Measurements from ENCODE around the gene PRR15.

Gene PRR15

DNA sequence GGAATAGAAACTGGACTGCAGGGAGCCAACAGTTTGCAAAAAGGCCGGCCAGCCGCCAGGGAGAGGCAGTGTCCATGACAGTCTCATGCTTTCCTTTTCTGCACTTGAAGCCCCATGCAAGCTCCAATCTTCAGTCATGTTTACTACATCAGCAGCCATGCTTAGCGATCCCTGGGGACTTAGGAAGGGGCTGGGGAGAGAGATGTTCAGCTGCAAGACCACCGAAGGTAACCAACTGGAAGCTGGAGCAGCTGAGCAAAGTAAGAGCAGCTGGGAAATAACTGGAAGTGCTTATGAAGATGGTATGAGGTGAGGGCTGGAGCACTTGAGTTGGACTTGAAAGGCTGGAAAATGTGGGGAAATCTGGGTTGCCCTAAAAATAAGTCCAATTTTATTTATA is 37.0 kb downstream of the PRR15 start:
- FAIRE-seq (no peak), DNase-seq (ENCODE audit: insufficient read length, low spot score) (no peak)
- TF ChIP-seq, protein P1, sequence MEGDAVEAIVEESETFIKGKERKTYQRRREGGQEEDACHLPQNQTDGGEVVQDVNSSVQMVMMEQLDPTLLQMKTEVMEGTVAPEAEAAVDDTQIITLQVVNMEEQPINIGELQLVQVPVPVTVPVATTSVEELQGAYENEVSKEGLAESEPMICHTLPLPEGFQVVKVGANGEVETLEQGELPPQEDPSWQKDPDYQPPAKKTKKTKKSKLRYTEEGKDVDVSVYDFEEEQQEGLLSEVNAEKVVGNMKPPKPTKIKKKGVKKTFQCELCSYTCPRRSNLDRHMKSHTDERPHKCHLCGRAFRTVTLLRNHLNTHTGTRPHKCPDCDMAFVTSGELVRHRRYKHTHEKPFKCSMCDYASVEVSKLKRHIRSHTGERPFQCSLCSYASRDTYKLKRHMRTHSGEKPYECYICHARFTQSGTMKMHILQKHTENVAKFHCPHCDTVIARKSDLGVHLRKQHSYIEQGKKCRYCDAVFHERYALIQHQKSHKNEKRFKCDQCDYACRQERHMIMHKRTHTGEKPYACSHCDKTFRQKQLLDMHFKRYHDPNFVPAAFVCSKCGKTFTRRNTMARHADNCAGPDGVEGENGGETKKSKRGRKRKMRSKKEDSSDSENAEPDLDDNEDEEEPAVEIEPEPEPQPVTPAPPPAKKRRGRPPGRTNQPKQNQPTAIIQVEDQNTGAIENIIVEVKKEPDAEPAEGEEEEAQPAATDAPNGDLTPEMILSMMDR (IDR thresholded peaks at IDR 0.05; ENCODE audit: insufficient read depth, missing control alignments) = no peak

DNA sequence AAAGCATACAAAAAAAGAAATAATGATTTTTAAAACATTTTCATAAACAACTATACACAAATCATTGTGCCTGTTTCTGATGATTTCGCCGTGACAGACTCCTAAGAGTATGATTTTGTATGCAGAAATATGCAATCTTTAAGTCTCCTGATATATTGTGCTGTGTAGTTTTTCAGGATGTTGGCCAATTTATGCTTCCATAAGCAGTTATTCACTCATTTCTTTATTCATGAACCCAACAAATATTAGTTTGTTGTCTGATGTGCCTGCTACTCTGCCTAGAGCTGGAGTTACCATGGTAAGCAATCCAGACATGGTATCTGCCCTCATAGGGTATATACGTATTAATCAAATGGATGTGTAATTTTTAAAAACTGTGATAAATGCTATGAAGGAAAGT is 40.4 kb downstream of the PRR15 start:
- DNase-seq (ENCODE audit: insufficient read length, low spot score) = no peak
- FAIRE-seq = no peak
- TF ChIP-seq, protein P1 (IDR thresholded peaks at IDR 0.05; ENCODE audit: insufficient read depth, missing control alignments) = no peak

DNA sequence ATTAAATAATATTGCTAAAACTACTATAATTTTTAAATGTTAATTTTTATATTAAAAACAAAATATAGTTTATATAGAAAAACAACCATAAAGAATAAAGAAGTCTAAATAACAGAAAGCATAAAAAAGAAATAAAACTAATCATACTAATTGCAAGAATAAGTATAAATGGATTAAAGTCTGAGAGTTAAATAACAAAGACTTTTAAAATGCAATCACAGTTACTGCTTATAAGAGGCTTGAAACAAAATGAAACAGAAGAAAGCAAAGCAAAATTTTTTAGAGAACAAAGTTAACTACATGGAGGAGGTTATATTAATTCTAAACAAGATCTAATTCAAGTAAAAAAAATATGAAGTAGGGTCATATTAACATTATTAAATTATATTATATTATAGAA is 41.1 kb downstream of the PRR15 start:
- TF ChIP-seq, protein P1 (IDR thresholded peaks at IDR 0.05; ENCODE audit: insufficient read depth, missing control alignments) = no peak
- FAIRE-seq (no peak), DNase-seq (ENCODE audit: insufficient read length, low spot score) (no peak)

DNA sequence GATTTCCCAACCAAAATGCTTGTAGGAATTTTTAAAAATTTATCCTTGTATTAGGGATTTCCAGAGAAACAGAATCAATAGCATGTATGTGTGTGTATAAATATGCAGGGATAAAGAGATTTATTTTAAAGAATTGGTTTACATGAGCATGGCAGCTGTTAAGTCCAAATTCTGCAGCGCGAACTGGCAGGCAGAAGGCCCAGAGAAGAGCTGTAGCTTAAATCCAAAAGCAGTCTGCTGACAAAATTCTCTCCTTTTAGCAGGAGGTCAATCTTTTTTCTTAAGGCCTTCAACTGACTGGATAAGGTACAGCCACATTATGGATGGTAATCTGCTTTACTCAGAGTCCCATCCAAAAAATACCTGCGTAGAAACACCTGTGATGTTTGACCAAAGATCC is 42.0 kb downstream of the PRR15 start:
- DNase-seq (ENCODE audit: insufficient read length, low spot score) (no peak), FAIRE-seq (no peak)
- TF ChIP-seq, protein P1 (IDR thresholded peaks at IDR 0.05; ENCODE audit: insufficient read depth, missing control alignments) = no peak

DNA sequence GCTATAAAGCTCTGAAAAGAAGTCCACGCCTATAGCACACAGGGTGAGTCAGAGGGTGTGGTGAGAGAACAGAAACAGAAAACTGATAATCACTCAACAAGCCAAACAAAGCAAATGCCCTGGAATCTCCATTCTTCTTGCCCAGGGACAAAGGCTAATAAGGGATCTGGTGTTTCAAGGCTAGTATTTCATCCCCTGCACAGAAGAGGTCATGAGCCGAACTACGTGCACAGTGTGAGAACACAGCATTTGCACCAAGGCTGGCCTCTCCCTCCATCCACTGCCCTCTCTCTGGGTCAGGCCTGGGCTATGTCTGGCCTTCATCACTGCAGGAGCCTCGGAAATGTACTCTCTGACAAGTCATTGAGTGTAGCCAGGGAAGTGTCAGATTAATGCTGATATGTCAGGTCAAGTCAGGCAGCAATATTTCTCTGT is 42.7 kb downstream of the PRR15 start:
- TF ChIP-seq, protein P1 (IDR thresholded peaks at IDR 0.05; ENCODE audit: insufficient read depth, missing control alignments) = no peak
- DNase-seq (ENCODE audit: insufficient read length, low spot score) (no peak), FAIRE-seq (no peak)

DNA sequence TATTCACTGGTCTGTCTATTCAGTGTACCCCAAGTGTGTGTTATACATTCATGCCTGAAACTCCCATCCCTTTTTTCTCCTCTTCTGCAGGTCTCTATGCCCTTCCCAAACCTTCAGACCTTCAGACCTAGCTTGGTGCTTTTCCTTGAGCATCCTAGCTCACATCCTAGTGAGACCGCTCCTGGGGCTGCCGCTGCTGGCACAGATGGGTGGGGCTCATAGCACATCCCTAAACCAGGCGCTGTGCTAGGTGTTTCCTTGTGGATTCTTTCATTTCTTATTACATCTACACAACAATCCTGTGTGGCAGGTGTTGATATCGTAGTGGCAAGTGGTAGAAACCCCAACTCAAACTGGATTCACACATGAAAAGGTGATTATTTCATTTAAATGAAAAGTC is 43.2 kb downstream of the PRR15 start:
- TF ChIP-seq, protein P1 (IDR thresholded peaks at IDR 0.05; ENCODE audit: insufficient read depth, missing control alignments) = no peak
- DNase-seq (ENCODE audit: insufficient read length, low spot score) (no peak), FAIRE-seq (no peak)

DNA sequence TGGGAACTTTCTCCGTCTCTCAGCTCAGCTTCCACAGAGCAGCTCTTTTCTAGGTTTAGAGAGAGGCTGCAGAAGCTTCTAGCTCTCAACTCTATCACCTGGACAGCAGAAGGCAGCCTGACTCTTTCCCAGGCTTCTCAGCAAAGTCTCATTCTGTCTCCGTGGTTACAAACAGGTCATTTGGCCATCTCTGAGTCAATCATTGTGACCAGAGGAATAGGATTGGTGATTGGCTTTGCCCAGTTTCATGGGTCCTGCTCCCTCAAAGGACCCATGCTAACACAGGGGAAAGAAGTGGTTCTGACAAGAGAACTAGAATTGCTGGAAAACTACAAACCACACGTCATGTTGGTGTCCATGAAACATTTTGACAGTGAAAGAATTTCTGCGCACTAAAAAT is 43.6 kb downstream of the PRR15 start:
- DNase-seq (ENCODE audit: insufficient read length, low spot score) (no peak), FAIRE-seq (no peak)
- TF ChIP-seq, protein P1 (IDR thresholded peaks at IDR 0.05; ENCODE audit: insufficient read depth, missing control alignments) = no peak
